ENCODE results near the gene GLIS2.

GLIS2 gene

GRCh38 chr16:4370151-4370550 is 54.3 kb downstream of the GLIS2 start:
- peak in 1 of 2 donors; percentile 72 for DNase-seq
- Histone ChIP-seq H3K9me3 (no peaks in the 10 kb centered on the region), H3K27me3 (no peaks in the 10 kb centered on the region), H3K27ac (peak overlapping the region; percentile 92 to 93), H3K4me1 (peaks cover 5 to 76% (median 45%) of the 10 kb centered on the region in 4 donors), H3K36me3 (peaks cover 0 to 8% (median 0%) of the 10 kb centered on the region in 3 donors), H3K4me3 (peak overlapping the region in 1 of 2 donors; percentile 6)
- no peak for TF ChIP-seq CTCF (IDR thresholded peaks at IDR 0.05)
- intact Hi-C loops (cut with DNase I; ENCODE audit: low total_unique reads), result no loop called here

- Histone ChIP-seq H3K4me3 (peak overlapping the region; percentile 61 to 97), H3K27ac (peak overlapping the region; percentile 92 to 93), H3K9me3 (no peaks in the 10 kb centered on the region), H3K27me3 (no peaks in the 10 kb centered on the region), H3K4me1 (peaks cover 5 to 81% (median 50%) of the 10 kb centered on the region in 4 donors), H3K36me3 (peaks cover 0 to 7% (median 0%) of the 10 kb centered on the region in 3 donors)
- TF ChIP-seq CTCF (IDR thresholded peaks at IDR 0.05), result no peak
- peak; percentile 94 to 97 for DNase-seq
- intact Hi-C loops (cut with DNase I; ENCODE audit: low total_unique reads), result no loop called here
These were observed 54.9 kb downstream of the GLIS2 start for GRCh38 chr16:4370570-4371356.

- no peak for TF ChIP-seq CTCF (IDR thresholded peaks at IDR 0.05)
- DNase-seq, result peak; percentile 82 to 94
- Histone ChIP-seq H3K4me3 (peak within 1 kb of the TSS; percentile 61 to 97), H3K27ac (peak within 1 kb of the TSS; percentile 92 to 93), H3K36me3 (peaks cover 0 to 7% (median 0%) of the 10 kb centered on the region in 3 donors), H3K27me3 (no peaks in the 10 kb centered on the region), H3K4me1 (peaks cover 5 to 89% (median 56%) of the 10 kb centered on the region in 4 donors), H3K9me3 (no peaks in the 10 kb centered on the region)
- intact Hi-C loops (cut with DNase I; ENCODE audit: low total_unique reads), result no loop called here
These were observed 55.6 kb downstream of the GLIS2 start, which contains the start of gene VASN for GRCh38 chr16:4371357-4372000. Gene VASN, plus strand, starts transcription at chr16:4371848. Its CDS starts 9,030 bp downstream, at chr16:4380878.

GRCh38 chr16:4372001-4372577 is 56.2 kb downstream of the GLIS2 start:
- Histone ChIP-seq H3K36me3 (peaks cover 0 to 7% (median 0%) of the 10 kb centered on the region in 3 donors), H3K4me3 (peak overlapping the region; percentile 61 to 97), H3K27ac (peak overlapping the region; percentile 92 to 93), H3K27me3 (no peaks in the 10 kb centered on the region), H3K4me1 (peaks cover 5 to 92% (median 62%) of the 10 kb centered on the region in 4 donors), H3K9me3 (no peaks in the 10 kb centered on the region)
- peak in 1 of 2 donors; percentile 71 for DNase-seq
- no peak for TF ChIP-seq CTCF (IDR thresholded peaks at IDR 0.05)
- intact Hi-C loops (cut with DNase I; ENCODE audit: low total_unique reads), result no loop called here

GRCh38 chr16:4372578-4373355 is 56.9 kb downstream of the GLIS2 start:
- no peak for TF ChIP-seq CTCF (IDR thresholded peaks at IDR 0.05)
- Histone ChIP-seq H3K27ac (peak overlapping the region; percentile 92 to 93), H3K27me3 (no peaks in the 10 kb centered on the region), H3K36me3 (peaks cover 0 to 7% (median 0%) of the 10 kb centered on the region in 3 donors), H3K4me1 (peaks cover 9 to 92% (median 69%) of the 10 kb centered on the region in 4 donors), H3K4me3 (peak overlapping the region; percentile 61 to 97), H3K9me3 (no peaks in the 10 kb centered on the region)
- DNase-seq, result peak; percentile 68 to 88
- intact Hi-C loops (cut with DNase I; ENCODE audit: low total_unique reads), result no loop called here

Measured in tibial artery (tissue), 4 donors.